ENCODE data around the gene MAPKBP1.

The MAPKBP1 gene

GRCh38 chr15:41849204-41849603 is 74.9 kb downstream of the MAPKBP1 start:
- H3K79me2 ChIP-seq (ENCODE audit: low read length), result no peaks in the 10 kb centered on the region
- no peaks in the 10 kb centered on the region for H3K36me3 ChIP-seq (replicated peaks; ENCODE audit: insufficient read depth, low read length)
- H3K9ac ChIP-seq (ENCODE audit: low read length), result no peak overlapping the region
- H3K27ac ChIP-seq (ENCODE audit: low read length), result no peak overlapping the region
- no peaks in the 10 kb centered on the region for H3K4me1 ChIP-seq (ENCODE audit: low read length)
- H3K4me2 ChIP-seq (ENCODE audit: low read depth, low read length), result no peak overlapping the region
- no peaks in the 10 kb centered on the region for H4K20me1 ChIP-seq (ENCODE audit: insufficient read depth, low read length)
- no peak for DNase-seq
- no peak overlapping the region for H2AFZ ChIP-seq (ENCODE audit: low read length)
- H3K27me3 ChIP-seq (replicated peaks; ENCODE audit: insufficient read depth, low read length), result no peaks in the 10 kb centered on the region; the same call in 1 of the 2 replicates
- no peaks in the 10 kb centered on the region for H3K9me3 ChIP-seq (replicated peaks; ENCODE audit: insufficient read depth, low read length)
- TF ChIP-seq EZH2phosphoT487 (IDR thresholded peaks at IDR 0.05; ENCODE audit: low read length), result no peak
- no peaks in the 10 kb centered on the region for H3K9me2 ChIP-seq (replicated peaks; ENCODE audit: insufficient read depth, low read length)
- H3F3A ChIP-seq (ENCODE audit: insufficient read depth, low read length), result no peaks in the 10 kb centered on the region
- H3K4me3 ChIP-seq (ENCODE audit: low read length), result no peak overlapping the region

GRCh38 chr15:41849861-41850260 is 75.6 kb downstream of the MAPKBP1 start:
- DNase-seq, result no peak
- Histone ChIP-seq H3K4me3 (ENCODE audit: low read length) (no peak overlapping the region), H3K27ac (ENCODE audit: low read length) (no peak overlapping the region), H3K9me3 (replicated peaks; ENCODE audit: insufficient read depth, low read length) (no peaks in the 10 kb centered on the region), H3K4me2 (ENCODE audit: low read depth, low read length) (no peak overlapping the region), H3K9ac (ENCODE audit: low read length) (no peak overlapping the region), H3F3A (ENCODE audit: insufficient read depth, low read length) (no peaks in the 10 kb centered on the region), H3K79me2 (ENCODE audit: low read length) (no peaks in the 10 kb centered on the region), H3K9me2 (replicated peaks; ENCODE audit: insufficient read depth, low read length) (no peaks in the 10 kb centered on the region), H3K4me1 (ENCODE audit: low read length) (peaks cover 4% of the 10 kb centered on the region; the same call in 1 of the 2 replicates), H3K36me3 (replicated peaks; ENCODE audit: insufficient read depth, low read length) (no peaks in the 10 kb centered on the region), H2AFZ (ENCODE audit: low read length) (no peak overlapping the region), H4K20me1 (ENCODE audit: insufficient read depth, low read length) (no peaks in the 10 kb centered on the region), H3K27me3 (replicated peaks; ENCODE audit: insufficient read depth, low read length) (no peaks in the 10 kb centered on the region; the same call in 1 of the 2 replicates)
- no peak for TF ChIP-seq EZH2phosphoT487 (IDR thresholded peaks at IDR 0.05; ENCODE audit: low read length)
- no peak for TF ChIP-seq EZH2 (optimal IDR thresholded peaks at IDR 0.05; ENCODE audit: low read depth, low read length)
- TF ChIP-seq, protein P1, sequence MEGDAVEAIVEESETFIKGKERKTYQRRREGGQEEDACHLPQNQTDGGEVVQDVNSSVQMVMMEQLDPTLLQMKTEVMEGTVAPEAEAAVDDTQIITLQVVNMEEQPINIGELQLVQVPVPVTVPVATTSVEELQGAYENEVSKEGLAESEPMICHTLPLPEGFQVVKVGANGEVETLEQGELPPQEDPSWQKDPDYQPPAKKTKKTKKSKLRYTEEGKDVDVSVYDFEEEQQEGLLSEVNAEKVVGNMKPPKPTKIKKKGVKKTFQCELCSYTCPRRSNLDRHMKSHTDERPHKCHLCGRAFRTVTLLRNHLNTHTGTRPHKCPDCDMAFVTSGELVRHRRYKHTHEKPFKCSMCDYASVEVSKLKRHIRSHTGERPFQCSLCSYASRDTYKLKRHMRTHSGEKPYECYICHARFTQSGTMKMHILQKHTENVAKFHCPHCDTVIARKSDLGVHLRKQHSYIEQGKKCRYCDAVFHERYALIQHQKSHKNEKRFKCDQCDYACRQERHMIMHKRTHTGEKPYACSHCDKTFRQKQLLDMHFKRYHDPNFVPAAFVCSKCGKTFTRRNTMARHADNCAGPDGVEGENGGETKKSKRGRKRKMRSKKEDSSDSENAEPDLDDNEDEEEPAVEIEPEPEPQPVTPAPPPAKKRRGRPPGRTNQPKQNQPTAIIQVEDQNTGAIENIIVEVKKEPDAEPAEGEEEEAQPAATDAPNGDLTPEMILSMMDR (IDR thresholded peaks at IDR 0.05; ENCODE audit: low read length), result no peak

DNA sequence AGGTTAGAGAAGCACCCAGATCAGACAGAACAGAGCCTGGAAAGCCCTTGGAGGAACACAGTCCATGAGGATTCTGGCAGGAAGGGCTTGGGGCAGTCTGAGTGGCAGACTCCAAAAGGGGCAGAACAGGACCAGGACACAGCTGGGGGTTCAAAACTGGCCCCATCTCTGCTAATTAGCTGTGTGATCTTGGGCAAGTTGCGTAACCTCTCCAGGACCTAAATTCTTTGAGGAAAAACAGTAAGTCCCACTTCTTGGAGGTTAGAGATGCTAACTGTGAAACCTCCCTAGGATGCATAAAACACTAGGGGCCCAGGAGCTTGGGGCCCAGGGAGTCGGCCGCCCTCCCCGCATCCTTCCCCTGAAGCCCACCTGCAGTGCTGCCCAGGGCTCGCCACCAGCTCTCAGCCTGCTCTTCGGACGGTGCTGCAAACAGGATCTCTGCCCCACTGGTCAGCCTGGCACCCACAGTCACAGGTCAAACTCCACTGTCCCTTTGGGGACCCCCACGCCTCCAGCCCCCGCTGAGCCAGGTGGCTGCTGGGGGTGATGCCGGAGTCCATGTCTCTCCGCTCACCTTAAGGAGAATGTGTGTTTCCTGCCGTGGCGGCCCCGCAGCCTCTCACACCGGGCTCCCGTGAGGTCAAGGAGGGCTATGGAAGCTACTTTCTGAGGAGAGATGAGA is 76.3 kb downstream of the MAPKBP1 start:
- Histone ChIP-seq H3K27me3 (replicated peaks; ENCODE audit: insufficient read depth, low read length) (no peaks in the 10 kb centered on the region; the same call in 1 of the 2 replicates), H3K27ac (ENCODE audit: low read length) (no peak overlapping the region), H3K79me2 (ENCODE audit: low read length) (no peaks in the 10 kb centered on the region), H3K36me3 (replicated peaks; ENCODE audit: insufficient read depth, low read length) (no peaks in the 10 kb centered on the region), H3K4me2 (ENCODE audit: low read depth, low read length) (no peak overlapping the region), H4K20me1 (ENCODE audit: insufficient read depth, low read length) (no peaks in the 10 kb centered on the region), H3K4me1 (ENCODE audit: low read length) (peaks cover 7% of the 10 kb centered on the region; the same call in 1 of the 2 replicates), H3K9ac (ENCODE audit: low read length) (no peak overlapping the region), H2AFZ (ENCODE audit: low read length) (no peak overlapping the region), H3K4me3 (ENCODE audit: low read length) (no peak overlapping the region), H3K9me3 (replicated peaks; ENCODE audit: insufficient read depth, low read length) (no peaks in the 10 kb centered on the region), H3F3A (ENCODE audit: insufficient read depth, low read length) (no peaks in the 10 kb centered on the region), H3K9me2 (replicated peaks; ENCODE audit: insufficient read depth, low read length) (no peaks in the 10 kb centered on the region)
- no peak for TF ChIP-seq EZH2 (optimal IDR thresholded peaks at IDR 0.05; ENCODE audit: low read depth, low read length)
- TF ChIP-seq EZH2phosphoT487 (IDR thresholded peaks at IDR 0.05; ENCODE audit: low read length), result no peak
- TF ChIP-seq, protein P1 (IDR thresholded peaks at IDR 0.05; ENCODE audit: low read length), result no peak
- DNase-seq, result no peak

DNA sequence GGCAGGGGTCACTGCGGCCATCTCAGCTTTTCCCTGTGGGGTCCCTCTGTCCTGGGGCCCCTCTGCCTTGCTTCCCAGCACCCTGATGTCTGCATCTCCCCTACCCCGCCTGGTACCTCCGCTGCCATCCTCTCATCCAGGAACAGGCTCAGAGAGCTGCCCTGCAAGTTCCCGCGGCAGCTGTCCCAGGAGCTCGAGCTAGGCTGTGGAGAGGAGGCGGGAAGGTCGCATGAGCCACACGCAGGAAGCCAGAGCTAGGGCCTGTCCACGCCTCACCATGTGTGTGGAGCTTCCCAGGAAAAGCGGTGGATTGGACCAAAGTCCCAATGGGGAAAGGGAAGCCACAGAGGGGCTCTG is 76.9 kb downstream of the MAPKBP1 start:
- Histone ChIP-seq H4K20me1 (ENCODE audit: insufficient read depth, low read length) (no peaks in the 10 kb centered on the region), H3K27ac (ENCODE audit: low read length) (no peak overlapping the region), H3K27me3 (replicated peaks; ENCODE audit: insufficient read depth, low read length) (no peaks in the 10 kb centered on the region; the same call in 1 of the 2 replicates), H3K9me2 (replicated peaks; ENCODE audit: insufficient read depth, low read length) (no peaks in the 10 kb centered on the region), H3K79me2 (ENCODE audit: low read length) (no peaks in the 10 kb centered on the region), H3K4me3 (ENCODE audit: low read length) (no peak overlapping the region), H3K9me3 (replicated peaks; ENCODE audit: insufficient read depth, low read length) (no peaks in the 10 kb centered on the region), H3K4me1 (ENCODE audit: low read length) (peaks cover 7% of the 10 kb centered on the region; the same call in 1 of the 2 replicates), H3F3A (ENCODE audit: insufficient read depth, low read length) (no peaks in the 10 kb centered on the region), H2AFZ (ENCODE audit: low read length) (no peak overlapping the region), H3K4me2 (ENCODE audit: low read depth, low read length) (no peak overlapping the region), H3K36me3 (replicated peaks; ENCODE audit: insufficient read depth, low read length) (no peaks in the 10 kb centered on the region), H3K9ac (ENCODE audit: low read length) (no peak overlapping the region)
- TF ChIP-seq, protein P1 (IDR thresholded peaks at IDR 0.05; ENCODE audit: low read length), result no peak
- TF ChIP-seq EZH2phosphoT487 (IDR thresholded peaks at IDR 0.05; ENCODE audit: low read length) (no peak), EZH2 (optimal IDR thresholded peaks at IDR 0.05; ENCODE audit: low read depth, low read length) (no peak)
- DNase-seq, result no peak

Data from MM.1S (cell line).